ENCODE results near the gene SEMA3E.
A peak's percentile ranks its signal among the peaks of the same experiment; 100 is the strongest.
"Not testable (repeated sequence)": the region's sequence is repeated elsewhere in the genome, so short reads cannot be mapped to it uniquely, and the experiment has no call there.

Gene SEMA3E

DNA sequence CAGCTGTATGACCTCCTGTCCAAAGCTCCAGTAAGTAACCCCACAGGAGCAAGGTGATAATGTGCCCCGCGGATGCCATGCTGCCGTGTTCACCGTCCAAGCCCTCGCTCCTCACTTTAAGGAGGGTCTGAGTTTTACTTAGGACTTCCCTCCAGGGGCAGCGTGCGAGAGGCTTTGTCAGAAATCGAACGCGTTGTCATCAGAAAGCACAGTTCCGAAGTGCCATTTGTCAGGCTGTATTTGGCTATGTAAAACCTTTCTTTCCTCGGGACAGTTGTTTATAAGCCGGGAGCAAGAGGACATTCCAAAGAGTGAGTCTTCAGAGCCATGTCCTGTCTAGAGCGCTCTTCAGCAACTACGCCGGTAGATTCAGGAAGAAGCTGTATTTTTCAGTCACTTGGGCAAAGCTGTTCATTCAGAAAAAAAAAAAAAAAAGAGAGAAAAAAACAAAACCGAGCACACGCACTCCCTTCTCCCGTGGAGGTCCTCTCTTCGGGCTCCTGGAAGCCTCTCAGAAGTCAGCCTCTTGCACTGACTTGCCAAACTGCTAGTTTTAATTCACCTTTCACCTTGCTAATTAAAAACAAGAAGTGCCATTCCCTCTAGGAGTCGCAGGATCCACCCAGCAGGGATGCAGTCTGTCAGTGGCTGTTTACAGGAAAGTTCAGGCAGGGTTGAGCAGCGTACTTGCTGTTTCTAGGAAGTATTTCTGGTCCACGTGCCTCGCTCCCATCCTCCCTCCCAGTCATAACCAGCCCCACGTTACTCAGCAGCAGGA lies at the start of gene SEMA3E:
SEMA3E (minus strand) TSS at position 676 of the 778 bp plus-strand sequence.
- DNase-seq = no peak

DNA sequence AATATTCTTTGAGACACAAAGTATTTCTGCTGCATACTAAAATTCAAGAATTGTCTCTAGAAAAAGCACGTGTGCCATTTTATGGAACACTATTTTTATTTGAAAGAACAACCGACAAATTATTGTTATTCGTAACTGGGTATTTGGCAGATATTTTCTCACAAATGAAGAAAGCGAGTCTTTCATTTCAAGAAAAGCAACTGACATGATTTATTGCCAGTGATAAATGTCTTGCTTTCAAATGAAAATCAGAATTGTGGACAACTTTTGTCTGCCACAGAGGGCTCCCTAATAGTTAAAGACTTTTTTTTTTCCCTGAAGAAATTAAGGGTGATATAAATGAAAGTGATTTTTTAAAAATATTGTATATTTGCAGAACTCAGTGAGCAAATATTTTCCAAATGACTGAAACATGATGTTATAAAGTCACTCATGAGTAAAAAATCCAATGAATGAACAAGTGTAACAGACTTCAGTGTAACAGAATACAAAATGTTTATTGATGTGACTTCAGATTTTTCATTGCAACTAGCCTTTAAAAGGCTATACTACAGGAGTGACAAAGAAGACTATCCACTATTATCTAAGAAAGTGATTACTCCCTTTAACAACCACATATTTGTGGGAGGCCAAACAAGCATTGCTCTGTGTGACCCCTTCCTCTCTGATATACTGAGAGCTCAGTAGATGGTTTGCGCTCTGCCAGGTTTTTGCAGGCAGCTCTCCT lies 49.0 kb upstream of the SEMA3E start:
- no peak for DNase-seq

DNA sequence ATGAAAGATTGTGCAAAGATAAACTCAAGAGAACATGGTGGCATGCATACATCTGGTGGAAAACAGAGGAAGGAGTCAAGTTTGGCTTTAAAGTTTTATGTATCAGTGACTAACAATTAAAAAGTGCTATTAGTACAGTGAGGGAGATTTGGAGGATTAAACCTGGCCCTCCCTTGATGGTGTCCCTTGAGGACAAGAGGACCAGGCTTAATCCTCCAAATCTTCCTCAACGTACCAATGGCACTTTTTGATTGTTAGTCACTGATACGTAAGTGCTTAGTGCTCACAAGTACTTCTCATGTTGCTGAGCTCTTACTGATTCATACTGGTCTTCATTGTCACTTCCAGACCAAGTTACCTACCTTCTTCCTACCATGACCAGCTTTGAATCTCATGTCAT lies 47.2 kb upstream of the SEMA3E start:
- DNase-seq = peak; percentile 3 to 36

- no peak for DNase-seq
Measured at GRCh38 chr7:83695128-83695960, 46.4 kb upstream of the SEMA3E start.

DNA sequence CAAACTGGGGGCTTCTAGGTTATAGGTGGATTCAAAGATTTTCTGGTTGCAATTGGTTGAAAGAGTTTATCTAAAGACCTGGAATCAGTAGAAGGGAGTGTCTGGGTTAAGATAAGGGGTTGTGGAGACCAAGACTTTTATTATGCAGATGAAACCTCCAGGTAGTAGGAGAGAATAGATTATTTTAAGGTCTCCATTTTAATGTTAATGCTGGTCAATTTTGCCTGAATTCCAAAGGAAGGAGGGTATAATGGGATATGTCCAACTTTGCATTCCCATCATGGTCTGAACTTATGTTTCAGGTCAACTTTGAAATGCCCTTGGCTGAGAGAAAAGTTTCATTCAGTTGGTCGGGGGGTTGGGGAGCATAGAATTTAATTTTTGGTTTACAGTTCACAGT lies 44.3 kb upstream of the SEMA3E start:
- DNase-seq = no peak

- no peak for DNase-seq
Measured at GRCh38 chr7:83691095-83691494, 42.2 kb upstream of the SEMA3E start.

- no peak for DNase-seq
Measured at GRCh38 chr7:83689855-83690254, 40.9 kb upstream of the SEMA3E start.

GRCh38 chr7:83686416-83686815 lies 37.5 kb upstream of the SEMA3E start:
- no peak for DNase-seq

DNA sequence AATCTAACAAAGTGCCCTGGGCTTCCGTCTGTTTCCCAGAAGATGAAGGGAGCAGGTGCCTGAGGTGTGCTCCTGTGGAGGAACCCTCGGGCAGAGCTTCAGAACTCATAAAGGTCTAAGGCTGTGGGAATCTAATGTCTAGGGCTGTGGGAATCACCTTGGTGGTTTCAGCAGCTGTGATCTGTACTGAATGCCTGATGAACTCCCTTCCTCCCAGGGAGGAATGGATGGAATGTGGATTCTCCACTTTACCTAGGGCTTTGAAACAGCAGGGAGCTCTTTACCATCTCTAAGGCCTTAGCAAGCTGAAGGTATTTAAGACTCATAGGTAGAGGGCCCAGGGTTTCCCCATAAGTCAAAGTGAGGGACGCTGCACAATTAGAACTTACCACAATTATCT lies 36.0 kb upstream of the SEMA3E start:
- no peak for DNase-seq

- no peak for DNase-seq
Measured at GRCh38 chr7:83681200-83681778, 32.4 kb upstream of the SEMA3E start.

GRCh38 chr7:83677180-83677866 lies 28.4 kb upstream of the SEMA3E start:
- no peak for DNase-seq

DNA sequence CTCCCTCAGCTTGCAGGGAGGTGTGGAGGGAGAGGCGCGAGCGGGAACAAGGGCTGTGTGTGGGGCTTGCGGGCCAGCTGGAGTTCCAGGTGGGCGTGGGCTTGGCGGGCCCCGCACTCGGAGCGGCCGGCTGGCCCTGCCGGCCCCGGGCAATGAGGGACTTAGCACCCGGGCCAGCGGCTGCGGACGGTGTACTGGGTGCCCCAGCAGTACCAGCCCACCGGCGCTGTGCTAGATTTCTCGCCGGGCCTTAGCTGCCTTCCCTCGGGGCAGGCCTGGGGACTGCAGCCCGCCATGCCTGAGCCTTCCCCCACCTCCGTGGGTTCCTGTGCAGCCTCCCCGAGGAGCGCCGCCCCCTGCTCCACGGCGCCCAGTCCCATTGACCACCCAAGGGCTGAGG lies 24.4 kb upstream of the SEMA3E start:
- not testable (repeated sequence) for DNase-seq

GRCh38 chr7:83672157-83672556 lies 23.2 kb upstream of the SEMA3E start:
- DNase-seq = no peak

- DNase-seq = no peak
Measured at GRCh38 chr7:83663131-83663530, 14.2 kb upstream of the SEMA3E start.

DNA sequence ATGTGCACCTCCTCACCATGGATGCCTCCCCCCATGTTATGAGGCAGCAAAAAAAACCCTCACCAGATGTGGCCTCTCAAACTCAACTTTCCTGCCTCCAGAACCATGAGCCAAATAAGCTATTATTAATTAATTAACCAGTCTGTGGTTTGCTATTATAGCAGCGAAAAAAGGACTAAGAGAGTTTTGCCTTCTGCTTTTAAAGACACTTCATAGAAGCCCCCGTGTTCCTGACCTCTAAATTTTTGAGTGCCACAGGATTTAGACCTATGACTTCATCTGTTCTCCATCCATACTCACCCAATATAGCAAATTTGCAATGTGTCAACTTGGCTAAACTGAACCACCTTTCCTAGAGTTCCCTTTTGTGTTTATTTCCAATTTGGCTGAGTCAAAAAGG lies 9.2 kb upstream of the SEMA3E start:
- no peak for DNase-seq

DNA sequence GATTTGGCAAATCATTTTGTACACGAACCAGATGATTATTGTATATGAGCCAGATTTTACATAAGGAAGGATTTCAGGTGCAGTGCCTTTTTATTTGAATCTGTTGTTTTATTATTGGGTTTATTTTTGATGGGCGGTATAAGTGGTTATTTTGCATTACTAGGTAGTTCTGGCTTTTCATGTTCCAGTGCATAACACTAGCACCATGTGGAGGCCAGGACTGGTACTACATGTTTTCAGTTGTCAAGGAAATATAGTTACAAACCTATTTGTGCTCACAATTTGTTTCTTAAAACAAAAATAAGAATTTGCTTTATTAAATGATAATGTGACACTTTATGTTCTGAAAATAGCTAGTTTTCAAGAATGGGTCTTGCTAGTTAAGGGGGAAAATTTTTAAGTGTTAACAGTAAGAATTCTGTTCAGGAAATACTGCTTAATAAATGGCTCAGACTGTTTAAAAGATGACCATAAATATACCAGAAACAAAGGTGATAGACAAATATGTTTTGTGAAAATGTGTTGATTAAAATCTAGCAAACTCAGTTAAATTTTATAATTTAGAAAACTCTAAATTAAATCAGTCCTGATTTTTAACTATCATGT lies 7.1 kb upstream of the SEMA3E start:
- DNase-seq = peak in 1 of 2 experiments; percentile 41

DNA sequence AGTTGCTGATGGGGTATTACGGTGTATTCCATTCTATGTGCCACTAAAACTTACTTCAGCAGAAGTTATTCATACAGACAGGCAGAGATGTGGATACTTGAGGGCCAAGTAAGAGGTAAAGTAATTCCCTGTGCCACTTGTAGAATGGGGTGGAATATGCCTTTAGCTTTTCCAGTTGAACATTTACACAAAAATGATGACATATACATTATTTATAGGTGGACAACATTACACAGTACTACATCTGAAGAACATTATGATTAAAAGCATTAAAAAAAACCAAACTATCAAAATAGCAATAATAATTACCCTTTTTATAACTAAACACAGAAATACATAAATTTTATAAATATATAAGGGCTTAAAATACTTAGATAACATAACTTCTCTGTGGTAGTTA lies 3.5 kb upstream of the SEMA3E start:
- DNase-seq = no peak

DNA sequence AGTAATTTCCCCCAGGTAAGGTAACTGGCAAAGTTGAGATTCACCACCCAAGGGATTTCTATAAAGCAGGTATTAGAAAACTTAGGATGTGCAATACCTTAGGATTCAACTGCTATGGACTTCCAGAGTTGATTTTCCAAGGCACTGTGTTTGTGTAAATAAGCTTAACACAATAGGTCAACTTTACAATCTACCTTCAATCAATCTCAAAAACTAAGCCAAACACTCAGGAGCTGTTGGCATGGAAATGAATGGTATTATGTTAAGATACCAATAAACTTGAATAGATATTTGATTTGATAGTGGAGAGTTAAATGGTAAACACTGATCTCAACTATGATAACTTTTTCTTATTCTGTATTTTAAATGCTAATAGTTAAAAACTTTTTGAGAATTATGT lies 762 bp upstream of the SEMA3E start:
- DNase-seq = no peak

GRCh38 chr7:83646027-83646426 lies 2.9 kb downstream of the SEMA3E start:
- no peak for DNase-seq

DNA sequence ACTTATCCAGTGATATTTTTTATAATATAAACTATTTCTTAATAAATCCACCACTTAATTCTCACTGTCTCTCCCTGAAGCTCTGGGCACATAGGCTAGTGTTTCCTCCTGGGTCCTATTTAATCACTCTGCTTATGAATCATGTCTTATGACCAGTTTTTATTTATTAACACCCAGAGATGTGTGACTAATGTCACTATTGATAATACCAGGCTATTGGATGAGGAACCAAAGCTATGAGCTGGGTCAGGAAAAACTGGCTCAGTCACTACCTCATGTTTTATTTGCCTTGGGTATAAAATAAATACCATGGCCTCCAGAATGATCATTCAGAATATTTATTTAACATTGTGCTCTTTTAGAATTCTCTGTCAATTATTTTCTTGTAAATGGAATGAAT lies 5.2 kb downstream of the SEMA3E start:
- no peak for DNase-seq

DNA sequence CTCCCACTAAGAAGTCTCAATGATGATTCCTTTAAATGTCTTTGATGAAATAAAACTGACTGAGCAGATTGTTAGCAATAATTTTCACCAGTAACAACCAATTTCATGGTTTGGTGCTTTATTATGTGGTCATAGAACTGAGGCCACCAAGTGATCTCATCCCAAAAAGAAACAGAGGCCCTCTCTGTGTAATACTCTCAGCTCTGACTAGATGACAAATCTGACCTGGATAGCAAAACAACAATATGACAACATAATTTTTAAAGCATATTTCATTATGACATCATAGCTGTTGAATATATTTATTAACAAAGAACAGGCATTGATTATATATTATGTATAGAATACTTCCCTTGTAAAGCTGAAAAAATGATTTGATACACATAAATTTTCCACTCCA lies 5.9 kb downstream of the SEMA3E start:
- no peak for DNase-seq

Data from NCI-H524 (cell line).